HG02981 (cell line): ENCODE data around the gene UBE2D1.

ENCODE experiments used
- ATAC-seq: cut with Tn5 transposase; IDR thresholded peaks from one replicate; pipeline ENCODE4 v1.9.1; 2021; ENCODE audit warnings: mild to moderate bottlenecking, moderate library complexity; ENCODE audit not compliant: unreplicated experiment

Gene UBE2D1

DNA sequence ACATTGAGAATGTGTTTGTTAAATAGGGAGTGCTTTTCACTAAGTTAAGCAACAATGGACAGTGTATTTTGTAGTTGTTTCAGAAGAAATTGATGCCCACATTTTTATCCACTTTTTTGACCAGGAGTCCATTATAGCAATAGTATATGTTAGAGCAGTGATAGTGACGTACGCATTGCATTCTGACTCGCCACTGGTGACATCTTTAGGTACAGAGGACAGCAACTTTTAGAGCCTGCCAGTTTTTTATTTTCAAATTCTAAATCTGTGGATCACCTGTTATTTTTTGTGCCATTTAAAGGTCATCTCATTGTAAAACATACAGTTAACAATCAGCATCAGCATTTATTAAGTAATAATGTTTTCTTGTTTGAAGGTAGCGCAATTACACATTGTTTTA lies 1.4 kb downstream of the UBE2D1 start:
- no peak for ATAC-seq

DNA sequence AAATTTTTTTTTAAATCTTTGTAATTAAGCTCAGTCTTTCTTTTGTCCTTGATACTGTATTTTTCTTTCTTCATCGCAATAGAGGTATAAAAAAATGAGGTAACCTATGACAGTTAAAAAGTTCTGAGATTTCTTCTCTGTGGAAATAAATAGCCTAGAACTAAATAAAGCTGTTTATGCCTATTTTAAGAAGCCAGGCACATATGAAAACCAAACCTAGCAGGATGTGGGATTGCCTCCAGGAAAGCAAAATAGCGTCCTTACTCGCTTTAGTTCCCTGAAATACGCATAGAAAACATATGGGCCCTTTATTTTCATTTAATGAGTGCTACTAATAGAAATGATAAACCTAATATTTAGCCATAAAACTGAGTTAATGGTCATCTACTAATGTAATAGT lies 6.6 kb downstream of the UBE2D1 start:
- no peak for ATAC-seq

DNA sequence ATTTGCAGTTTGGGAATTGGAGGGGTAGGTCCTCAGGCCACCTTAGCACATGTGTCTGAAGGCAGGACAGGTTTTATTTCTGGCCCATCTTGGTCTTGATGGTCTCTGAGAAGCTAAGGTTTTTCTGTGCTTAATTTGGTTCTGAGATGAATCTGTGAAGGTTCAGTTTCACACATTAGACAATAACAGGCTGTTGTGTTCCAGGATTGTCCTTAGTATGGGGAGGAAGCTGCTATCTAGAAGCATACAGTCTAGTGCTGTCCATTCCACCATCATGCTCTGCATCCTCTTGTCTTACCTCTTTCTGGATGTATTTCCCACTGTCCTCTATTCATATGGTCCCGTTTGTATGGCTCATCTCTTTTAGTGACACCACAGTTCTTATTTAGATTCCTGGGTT lies 7.1 kb downstream of the UBE2D1 start:
- peak; percentile 54 for ATAC-seq

DNA sequence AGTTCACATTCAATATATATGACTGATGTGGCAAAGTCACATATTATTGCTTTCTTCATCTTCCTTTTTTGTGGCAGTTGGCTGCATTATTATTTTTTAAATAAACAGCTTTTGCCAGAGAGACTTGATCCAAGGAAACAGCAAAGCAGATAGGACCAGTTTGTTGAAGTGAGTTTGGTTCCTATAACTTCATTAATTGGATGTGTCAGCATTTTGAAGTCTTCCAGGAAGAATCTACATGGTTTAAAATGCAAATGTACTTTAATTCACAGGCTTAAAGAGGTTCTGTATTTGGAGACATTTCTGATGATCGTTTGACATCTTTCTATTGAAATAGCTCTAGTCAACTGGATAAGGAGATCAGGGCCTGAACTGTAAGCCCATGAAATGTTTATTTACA lies 13.2 kb downstream of the UBE2D1 start:
- no peak for ATAC-seq

DNA sequence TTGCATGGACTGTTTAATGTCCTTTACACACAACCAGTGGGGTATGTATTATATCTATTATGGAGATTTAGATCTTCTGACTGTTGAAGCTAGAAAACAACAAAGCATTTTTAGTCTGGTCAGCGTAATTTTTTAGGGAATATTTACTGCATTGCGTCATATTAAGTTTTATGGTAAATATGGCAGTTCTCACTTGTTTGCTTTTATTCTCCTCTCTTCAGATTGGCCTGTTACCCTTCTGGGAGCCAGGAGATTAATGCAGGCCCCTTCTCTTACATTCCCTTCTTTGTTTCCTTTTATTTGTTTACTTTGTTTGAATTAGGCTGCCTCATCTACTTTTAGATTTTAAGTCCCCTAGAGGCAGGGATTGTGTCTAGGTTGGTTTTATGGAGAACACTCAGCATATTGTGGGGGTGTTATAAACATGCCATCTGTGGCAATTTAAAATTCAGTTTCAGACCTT lies 13.8 kb downstream of the UBE2D1 start:
- ATAC-seq: no peak

DNA sequence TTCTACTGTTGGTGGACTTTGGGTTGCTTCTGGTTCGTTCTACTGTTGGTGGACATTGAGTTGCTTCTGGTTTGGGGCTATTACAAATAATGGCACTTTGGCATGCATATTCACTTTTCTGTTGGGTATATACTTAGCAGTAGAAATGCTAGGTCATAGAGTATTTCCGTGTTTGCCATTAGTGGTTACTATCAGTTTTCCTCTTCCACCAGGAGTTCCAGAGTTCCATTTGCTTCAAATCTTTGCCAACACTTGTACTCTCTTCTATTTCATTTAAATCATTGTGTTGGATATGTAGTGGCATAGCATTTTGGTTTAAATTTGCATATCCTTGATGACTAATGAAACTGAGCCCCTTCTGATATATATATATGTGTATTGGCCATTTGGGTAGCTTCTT lies 15.2 kb downstream of the UBE2D1 start:
- no peak for ATAC-seq

DNA sequence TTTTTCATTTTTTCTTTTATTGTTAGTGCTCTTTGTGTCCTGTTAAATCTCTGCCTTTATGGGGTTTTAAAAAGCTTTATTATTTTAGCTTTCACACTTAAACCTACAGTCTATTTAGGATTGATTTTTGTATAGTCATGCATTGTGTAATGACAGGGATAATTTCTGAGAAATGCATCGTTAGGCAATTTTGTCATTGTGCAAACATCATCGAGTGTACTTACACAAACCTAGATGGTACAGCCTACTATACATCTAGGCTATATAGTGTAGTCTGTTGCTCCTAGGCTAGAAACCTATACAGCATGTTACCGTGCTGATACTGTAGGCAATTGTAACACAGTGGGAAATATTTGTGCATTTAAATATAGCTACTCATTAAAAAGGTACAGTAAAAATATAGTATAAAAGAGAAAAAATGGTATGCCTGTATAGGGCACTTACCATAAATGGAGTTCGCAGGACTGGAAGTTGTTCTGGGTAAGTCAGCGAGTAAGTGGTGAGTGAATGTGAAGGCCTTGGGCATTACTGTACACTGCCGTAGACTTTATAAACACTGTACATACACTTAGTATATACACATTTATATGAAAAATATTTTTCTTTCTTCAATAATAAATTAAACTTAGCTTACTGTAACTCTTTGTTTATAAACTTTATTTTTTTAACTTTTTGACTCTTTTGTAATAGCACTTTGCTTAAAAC lies 16.0 kb downstream of the UBE2D1 start:
- ATAC-seq: no peak

DNA sequence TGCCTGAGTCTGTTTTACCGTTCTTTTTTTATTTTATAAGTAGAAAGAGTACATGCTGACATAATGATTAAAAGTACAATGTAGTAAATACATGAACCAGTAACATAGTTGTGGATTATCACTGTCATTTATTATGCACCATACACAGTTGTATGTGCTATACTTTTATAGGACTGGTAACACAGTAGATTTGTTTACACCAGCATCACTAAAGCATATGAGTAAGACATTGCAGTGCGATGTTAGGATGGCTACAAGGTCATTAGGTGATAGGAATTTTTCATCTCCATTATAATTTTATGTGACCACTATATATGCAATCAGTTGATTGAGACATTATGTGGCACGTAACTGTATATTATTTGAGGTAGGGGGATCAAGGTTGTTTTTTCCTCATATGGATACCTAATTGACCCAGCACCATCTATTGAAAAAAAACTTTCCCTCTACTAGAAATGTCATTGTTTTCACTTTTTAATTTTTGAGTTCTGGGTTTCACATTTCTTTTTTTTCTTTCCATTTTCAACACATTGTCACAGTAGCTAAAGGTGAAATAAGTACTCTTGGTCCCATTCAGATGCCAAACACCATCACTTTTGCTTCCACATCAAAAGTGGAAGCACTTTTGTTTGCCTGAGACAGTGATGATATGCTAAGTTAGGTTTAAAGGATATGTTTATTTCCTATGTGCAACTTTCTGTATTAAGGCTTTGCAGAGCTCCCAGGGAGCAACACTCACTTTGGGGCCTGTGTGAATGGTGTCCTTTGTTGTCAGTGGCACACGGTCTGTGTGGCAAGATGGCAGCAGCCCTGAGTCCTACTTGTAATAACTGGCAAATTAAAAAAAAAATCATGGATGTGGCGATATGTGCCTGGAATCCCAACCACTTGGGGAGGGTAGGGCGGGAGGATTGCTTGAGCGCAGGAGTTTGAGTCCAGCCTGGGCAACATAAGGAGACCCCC lies 17.1 kb downstream of the UBE2D1 start:
- ATAC-seq: no peak

DNA sequence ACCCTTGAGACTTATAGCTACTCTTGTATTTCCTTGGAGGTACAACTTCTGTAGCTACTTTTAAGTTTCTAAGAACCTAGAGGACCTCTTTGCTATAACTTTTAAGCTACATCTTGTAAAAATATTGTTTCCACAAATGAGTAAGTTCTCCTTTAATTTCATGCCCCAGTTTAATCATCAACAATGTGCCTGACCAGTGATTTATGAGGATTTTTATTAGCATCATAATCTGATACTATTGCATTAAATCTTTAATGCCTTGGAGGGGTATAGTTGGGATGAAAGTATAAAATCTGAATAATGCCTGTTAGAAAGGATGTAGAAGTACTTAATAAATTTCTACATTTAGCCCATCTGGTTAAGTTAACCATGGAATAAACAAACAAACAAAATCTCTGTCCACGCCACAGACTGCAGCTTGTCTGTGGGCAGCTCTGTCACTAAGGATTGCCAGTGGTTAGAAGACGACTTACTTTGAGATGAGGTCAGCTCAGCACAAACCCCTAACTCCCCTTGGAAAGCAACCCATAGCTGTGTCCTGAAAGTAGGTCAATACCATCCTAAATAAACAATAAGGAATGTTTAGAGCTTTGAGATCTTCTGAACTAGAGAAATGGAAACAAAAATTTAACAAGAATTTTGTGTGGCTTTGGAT lies 18.3 kb downstream of the UBE2D1 start:
- ATAC-seq: no peak

DNA sequence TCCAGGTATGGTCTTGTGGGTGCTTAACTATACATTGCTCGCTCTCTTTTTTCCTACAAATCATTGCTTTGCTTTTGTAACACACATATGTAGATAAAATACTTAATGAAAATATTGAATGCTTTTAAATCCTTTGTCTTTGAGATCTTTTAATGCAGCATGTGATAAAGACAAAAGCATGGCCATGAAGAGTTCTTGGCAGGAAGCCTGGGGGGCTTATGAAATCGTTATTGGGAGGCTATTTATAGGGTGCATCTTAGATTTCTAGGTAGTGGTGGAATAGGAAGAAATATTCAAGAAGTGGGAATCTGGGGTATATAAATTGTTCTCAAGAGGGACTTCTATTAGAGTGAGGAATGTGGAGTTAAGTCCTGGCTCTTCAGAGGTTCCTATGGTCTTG lies 21.9 kb downstream of the UBE2D1 start:
- ATAC-seq: no peak

DNA sequence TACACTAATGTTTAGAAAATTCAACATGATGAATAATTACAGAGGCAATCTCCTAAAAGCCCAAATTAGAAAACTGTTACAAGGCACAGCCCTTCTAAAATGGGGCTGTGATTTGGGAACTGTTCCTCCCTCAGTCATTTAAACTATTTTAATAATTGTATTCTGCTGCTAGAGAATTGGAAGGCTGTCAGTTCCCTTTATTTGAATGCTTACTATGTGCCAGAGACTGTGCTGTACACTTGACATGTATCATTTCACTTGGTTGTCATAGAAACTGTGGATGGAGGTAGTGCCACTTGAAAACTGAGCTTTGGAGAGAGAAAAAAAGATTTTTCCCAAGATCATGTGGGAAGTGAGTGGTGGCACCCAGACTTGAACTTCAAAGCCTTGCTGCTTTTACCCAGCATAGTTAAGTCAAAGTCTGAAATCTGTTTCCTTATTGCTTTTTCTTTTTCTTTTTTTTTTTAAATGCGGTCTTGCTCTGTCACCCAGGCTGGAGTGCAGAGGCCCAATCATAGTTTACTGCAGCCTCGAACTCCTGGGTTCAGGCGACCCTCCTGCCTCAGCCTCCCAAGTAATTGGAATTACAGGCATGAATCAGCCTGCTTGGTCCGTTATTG lies 23.6 kb downstream of the UBE2D1 start:
- ATAC-seq: no peak

DNA sequence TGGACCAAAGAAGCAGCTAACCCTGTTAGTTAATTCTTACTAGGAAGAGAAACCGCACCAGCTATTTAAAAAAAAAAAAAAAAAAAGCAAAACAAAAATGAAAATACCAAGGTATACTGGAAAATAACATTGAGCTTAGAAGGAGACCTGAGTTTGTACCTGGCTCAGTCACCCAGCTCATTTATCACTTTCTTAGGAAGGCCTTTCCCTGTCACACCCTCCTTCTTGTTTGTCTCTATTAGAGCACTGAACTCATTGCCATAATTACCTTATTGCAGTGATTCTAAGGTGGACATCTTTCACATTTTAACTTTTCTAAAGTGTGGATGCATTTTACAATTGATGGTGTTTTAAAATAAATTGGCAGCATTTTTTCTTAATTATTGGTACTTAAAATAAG lies 24.1 kb downstream of the UBE2D1 start:
- ATAC-seq: no peak

DNA sequence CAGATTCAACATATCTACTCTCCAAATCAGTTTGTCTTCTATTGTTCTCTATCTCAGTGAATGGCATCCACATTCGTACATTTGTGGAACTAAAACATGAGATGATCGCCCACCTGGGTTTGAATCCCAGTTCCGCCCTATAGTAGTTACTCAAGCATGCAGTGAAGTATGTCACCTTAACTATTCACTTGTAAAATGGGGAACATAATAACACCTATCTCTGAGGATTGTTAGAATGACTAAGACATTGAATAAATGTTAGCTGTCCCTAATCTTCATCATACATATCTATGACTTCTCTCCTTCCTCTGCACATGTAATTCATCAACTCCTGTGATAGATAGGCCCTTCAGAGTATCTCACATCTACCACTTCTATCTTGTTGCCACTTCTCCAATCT lies 24.7 kb downstream of the UBE2D1 start:
- ATAC-seq: no peak

DNA sequence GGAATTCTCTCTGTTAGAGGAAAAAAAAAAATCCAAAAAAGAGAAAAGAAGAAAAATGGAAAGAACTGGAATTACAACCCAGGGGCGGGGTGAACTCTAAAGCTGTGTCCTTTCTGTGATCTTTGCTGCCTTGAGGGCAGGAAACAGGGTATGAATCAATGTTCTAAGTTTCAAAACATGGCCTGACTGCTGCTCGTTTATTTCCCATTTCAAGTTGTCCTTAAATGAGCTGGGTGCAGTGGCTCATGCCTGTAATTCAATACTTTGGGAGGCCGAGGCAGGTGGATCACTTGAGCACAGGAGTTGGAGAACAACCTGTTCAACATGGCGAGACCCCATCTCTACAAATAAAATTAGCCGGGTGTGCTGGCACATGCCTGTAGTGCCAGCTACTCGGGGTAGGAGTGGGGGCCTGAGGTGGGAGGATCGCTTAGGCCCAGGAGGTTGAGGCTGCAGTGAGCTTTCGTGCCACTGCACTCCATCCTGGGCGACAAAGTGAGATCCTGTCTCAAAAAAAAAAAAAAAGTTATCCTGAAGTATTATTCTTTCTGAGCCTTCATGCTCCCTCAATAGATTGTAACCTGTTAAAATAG lies 25.7 kb downstream of the UBE2D1 start:
- no peak for ATAC-seq

DNA sequence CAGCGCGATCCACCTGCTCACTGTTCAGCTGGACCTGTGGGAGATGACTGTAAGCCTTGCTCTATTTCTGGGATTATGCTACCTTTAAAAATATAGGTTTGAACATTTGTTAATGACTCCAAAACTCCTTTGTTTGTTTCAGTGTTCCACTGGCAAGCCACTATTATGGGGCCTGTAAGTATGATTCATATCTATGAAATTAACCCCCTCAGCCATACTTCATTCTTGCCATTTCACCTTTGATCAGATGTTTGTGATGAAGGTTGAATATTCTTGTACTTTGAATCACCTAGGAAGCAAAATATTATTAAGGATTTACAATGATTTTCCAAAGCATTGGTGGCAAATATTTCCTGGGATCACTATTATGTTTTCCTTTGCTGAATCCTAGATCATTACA lies 26.5 kb downstream of the UBE2D1 start:
- no peak for ATAC-seq

DNA sequence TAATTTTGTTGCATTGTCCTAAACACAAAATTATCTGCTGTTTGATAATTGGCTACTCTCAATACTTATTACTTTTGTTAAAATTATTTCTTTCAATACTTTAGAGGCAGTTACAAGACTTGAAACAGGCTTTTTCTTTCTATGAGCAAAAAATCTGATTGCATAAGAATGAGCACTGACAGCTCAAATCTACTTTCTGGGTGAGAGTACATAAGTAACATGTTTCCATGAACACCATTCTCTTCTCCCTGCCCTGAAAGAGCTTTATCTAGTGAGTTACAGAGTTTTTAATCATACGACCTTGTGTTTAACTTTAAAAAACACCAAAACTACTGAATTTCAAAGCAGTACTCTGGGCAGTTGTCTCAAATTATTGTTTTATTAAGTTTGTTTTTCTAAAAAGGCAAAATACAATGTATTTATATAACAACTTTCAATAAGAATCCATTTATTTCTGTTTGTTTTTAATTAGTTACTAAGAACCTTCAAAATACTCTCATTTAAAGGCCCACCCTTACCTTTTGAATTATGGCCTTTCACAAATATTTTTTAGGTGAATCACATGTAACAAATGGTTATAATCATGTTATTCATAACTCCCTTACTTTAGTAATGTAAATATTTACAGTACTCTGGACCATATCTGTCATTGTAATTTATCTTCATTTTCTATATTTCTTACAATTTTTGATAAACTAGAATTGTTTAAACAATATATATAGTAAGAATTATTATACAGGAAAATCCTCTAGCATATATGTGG lies 27.4 kb downstream of the UBE2D1 start:
- ATAC-seq: no peak

DNA sequence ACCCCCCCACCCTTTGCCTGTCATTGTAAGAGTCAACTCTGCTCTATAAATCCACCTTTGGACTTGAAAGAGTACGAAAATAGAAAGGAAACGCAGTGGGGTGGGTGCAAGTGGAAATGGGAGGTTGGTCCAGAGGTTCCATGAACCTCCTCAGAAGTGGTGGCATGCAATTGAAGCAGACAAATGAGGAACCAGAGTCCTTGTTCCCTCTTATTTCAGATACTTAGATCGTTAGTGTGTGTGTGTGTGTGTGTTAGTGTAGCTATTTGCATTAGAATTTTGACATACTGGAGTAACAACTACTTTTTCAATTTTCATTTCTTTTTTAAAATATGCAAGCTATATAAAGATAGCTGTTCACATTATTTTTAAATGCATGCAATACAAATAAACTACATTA lies 32.3 kb downstream of the UBE2D1 start:
- ATAC-seq: no peak

DNA sequence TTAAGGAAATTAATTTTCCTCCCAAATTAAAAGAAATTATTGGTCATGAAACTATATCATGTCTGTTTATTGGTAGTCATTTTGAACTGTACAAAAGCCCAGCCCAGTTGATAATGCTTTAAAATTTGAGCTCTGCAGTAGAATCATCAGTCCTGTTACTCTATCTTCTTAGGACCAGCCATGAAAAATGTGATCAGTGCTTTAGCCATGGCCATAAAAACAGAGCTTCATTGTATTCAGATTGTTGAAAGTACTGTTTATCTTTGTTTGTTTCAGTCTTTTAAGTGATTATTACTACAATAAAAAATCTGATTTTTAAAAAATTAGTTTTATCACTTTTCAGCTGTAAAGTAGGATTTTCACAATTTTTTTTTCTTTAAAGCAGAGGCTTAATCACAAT lies 36.7 kb downstream of the UBE2D1 start:
- ATAC-seq: no peak

DNA sequence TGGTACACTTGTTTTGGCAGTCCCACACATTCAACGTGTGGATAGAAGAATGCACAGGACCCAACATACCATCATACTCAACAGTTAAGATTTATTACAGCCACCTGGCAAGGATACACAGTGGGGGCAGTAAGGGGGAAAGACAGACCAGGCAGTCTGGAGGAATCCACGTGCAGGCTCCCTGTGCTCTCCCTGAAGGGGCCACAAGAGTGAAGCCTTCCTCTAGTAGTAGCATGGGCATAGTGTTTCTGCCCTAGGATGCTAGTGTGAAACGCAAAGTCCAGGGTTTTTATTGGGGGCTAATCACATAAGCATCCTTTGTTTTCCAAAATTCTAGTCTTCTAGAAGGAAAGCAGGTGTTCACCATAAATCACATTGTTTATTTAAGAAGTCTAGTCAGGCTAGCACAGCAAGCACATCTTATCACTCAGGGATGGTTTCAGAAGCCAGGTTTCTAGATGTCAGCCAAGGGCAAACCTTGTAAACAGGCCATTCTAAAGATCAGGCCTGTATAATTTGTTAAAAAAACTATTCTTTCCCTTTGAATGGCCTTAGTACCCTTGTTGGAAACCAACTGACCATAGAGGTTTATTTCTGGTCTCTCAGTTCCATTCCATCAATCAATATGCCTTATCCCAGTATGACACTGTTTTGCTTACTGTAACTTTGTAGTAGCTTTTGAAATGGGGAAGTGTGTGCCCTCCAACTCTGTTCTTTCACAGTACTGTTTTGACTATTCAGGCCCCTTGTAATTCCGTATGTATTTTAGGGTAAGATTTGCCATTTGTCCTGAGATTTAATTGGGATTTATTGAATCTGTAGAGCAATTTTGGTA lies 38.0 kb downstream of the UBE2D1 start:
- ATAC-seq: peak; percentile 83
